HEK293 (cell line): ENCODE measurements around the gene MKLN1.
"Not testable (repeated sequence)": the region's sequence is repeated elsewhere in the genome, so short reads cannot be mapped to it uniquely, and the experiment has no call there.

Experiments used
- CTCF ChIA-PET: fragments of 350-600 bp; formaldehyde crosslinking; extraction: SDS; loops from one replicate; lab custom pipeline; 2021; ENCODE audit warnings: antibody characterized with exemption; lab: Yijun Ruan, JAX
- POLR2A ChIA-PET: fragments of 300-600 bp; formaldehyde crosslinking; extraction: SDS; loops from one replicate; lab custom pipeline; 2020; ENCODE audit warnings: antibody characterized with exemption, inconsistent platforms; lab: Yijun Ruan, JAX
- H3K27ac ChIP-seq: fragments of 200-500 bp; sonication (Bioruptor generic); 2 replicates; pipeline ENCODE4 v1.5.1; 2014; ENCODE audit warnings: low read depth, low read length, control low read depth, inconsistent platforms; ENCODE audit errors: extremely low read depth
- H3K36me3 ChIP-seq, 2 experiments: fragments of 200-500 bp in 1 of 2; sonication (Bioruptor generic) in 1 of 2; 1 replicate in 1 of 2; 2 replicates in 1 of 2; pipeline ENCODE4 v1.5.1; 2014 to 2017; ENCODE audit warnings: inconsistent platforms in 2 of 2, low read length in 2 of 2; ENCODE audit not compliant: control insufficient read depth in 2 of 2, insufficient read depth in 1 of 2
- H3K4me1 ChIP-seq: fragments of 200-500 bp; sonication (Bioruptor generic); 2 replicates; pipeline ENCODE4 v1.5.1; 2014; ENCODE audit warnings: mild to moderate bottlenecking, low read length, inconsistent platforms; ENCODE audit not compliant: control insufficient read depth, insufficient read depth
- H3K4me3 ChIP-seq: 2 replicates; pipeline ENCODE4 v1.5.1; 2011; ENCODE audit warnings: low read depth, mild to moderate bottlenecking, control low read depth, low read length, moderate library complexity
- H3K9me3 ChIP-seq: fragments of 200-500 bp; sonication (Bioruptor generic); 2 replicates; pipeline ENCODE4 v1.5.1; 2014; ENCODE audit warnings: low read depth, low read length, inconsistent platforms; ENCODE audit not compliant: control insufficient read depth, insufficient read depth
- GLI2 ChIP-seq: fragments of 450-650 bp; formaldehyde crosslinking; IDR thresholded peaks from 2 replicates; pipeline ENCODE4; 2017; ENCODE audit warnings: missing biosample characterization, missing genetic modification characterization, low read depth, borderline replicate concordance
- GLIS1 ChIP-seq: fragments of 450-650 bp; formaldehyde crosslinking; IDR thresholded peaks from 2 replicates; pipeline ENCODE4 v1.5.1; 2016; ENCODE audit warnings: missing biosample characterization, missing genetic modification characterization
- MZF1 ChIP-seq: fragments of 450-650 bp; formaldehyde crosslinking; IDR thresholded peaks from 2 replicates; pipeline ENCODE4 v1.5.1; 2017; ENCODE audit warnings: missing biosample characterization, missing genetic modification characterization, borderline replicate concordance
- ZBTB48 ChIP-seq: fragments of 450-650 bp; formaldehyde crosslinking; IDR thresholded peaks from 2 replicates; pipeline ENCODE4 v1.5.1; 2016; ENCODE audit warnings: missing biosample characterization, missing genetic modification characterization
- ZBTB8A ChIP-seq: fragments of 450-650 bp; formaldehyde crosslinking; IDR thresholded peaks from 2 replicates; pipeline ENCODE4 v1.5.1; 2016; ENCODE audit warnings: missing biosample characterization, missing genetic modification characterization
- ZIC2 ChIP-seq: fragments of 450-650 bp; formaldehyde crosslinking; IDR thresholded peaks from 2 replicates; pipeline ENCODE4 v1.5.1; 2016; ENCODE audit warnings: missing biosample characterization, missing genetic modification characterization
- ZNF214 ChIP-seq: fragments of 450-650 bp; formaldehyde crosslinking; IDR thresholded peaks from 2 replicates; pipeline ENCODE4 v1.5.1; 2017; ENCODE audit warnings: missing biosample characterization, mild to moderate bottlenecking, missing genetic modification characterization, borderline replicate concordance
- ZNF239 ChIP-seq: fragments of 450-650 bp; formaldehyde crosslinking; IDR thresholded peaks from 2 replicates; pipeline ENCODE4 v1.5.1; 2016; ENCODE audit warnings: missing biosample characterization, missing genetic modification characterization
- ZNF473 ChIP-seq: fragments of 450-650 bp; formaldehyde crosslinking; IDR thresholded peaks from 2 replicates; pipeline ENCODE4 v1.5.1; 2017; ENCODE audit warnings: missing biosample characterization, missing genetic modification characterization
- ZNF610 ChIP-seq: fragments of 450-650 bp; formaldehyde crosslinking; IDR thresholded peaks from 2 replicates; pipeline ENCODE4 v1.5.1; 2016; ENCODE audit warnings: missing biosample characterization, missing genetic modification characterization, borderline replicate concordance
- ZNF623 ChIP-seq: fragments of 450-650 bp; formaldehyde crosslinking; IDR thresholded peaks from 2 replicates; pipeline ENCODE4 v1.5.1; 2016; ENCODE audit warnings: missing biosample characterization, missing genetic modification characterization
- TF ChIP-seq, protein P1 (sequence below): fragments of 450-650 bp; formaldehyde crosslinking; IDR thresholded peaks from 2 replicates; pipeline ENCODE4 v1.5.1; 2016; ENCODE audit warnings: missing biosample characterization, missing genetic modification characterization
- TF ChIP-seq, protein P2 (sequence below): fragments of 450-650 bp; formaldehyde crosslinking; IDR thresholded peaks from 2 replicates; pipeline ENCODE4 v1.5.1; 2016; ENCODE audit warnings: missing biosample characterization, missing genetic modification characterization
- TF ChIP-seq, protein P3 (sequence below): fragments of 450-650 bp; formaldehyde crosslinking; IDR thresholded peaks from 2 replicates; pipeline ENCODE4 v1.5.1; 2016; ENCODE audit warnings: missing biosample characterization, missing genetic modification characterization
- TF ChIP-seq, protein P4 (sequence below): fragments of 450-650 bp; formaldehyde crosslinking; IDR thresholded peaks from 2 replicates; pipeline ENCODE4 v1.5.1; 2017; ENCODE audit warnings: missing biosample characterization, missing genetic modification characterization
- TF ChIP-seq, protein P5 (sequence below): fragments of 450-650 bp; formaldehyde crosslinking; IDR thresholded peaks from 2 replicates; pipeline ENCODE4 v1.5.1; 2016; ENCODE audit warnings: missing biosample characterization, missing genetic modification characterization
- TF ChIP-seq, protein P6 (sequence below): fragments of 450-650 bp; formaldehyde crosslinking; IDR thresholded peaks from 2 replicates; pipeline ENCODE4 v1.5.1; 2016; ENCODE audit warnings: missing biosample characterization, missing genetic modification characterization, borderline replicate concordance

Gene MKLN1

DNA sequence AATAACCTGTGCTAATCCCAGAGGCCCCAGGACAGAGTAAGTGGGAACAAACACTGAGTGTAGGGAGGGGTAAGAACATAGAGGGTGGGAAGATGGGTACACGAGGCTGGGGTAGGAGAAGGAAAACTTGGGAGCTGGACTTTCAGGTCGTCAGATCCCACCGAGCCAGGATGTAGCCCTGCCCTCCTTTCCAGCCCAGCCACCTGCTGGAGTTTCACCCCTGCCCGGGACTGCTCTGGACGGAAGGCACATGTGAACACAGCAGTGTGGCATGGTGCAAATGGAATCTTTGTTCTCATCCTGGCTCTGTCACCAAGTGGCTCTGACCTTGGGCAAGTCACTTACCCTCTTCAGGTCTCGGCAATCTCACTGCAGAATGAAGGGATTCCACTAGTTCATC, 176.0 kb downstream of the MKLN1 start:
- POLR2A ChIA-PET, result no interaction called here
- H3K36me3 ChIP-seq, result no peaks in the 10 kb centered on the region
- no peaks in the 10 kb centered on the region for H3K4me1 ChIP-seq
- H3K9me3 ChIP-seq, result no peaks in the 10 kb centered on the region
- TF ChIP-seq, protein P1, sequence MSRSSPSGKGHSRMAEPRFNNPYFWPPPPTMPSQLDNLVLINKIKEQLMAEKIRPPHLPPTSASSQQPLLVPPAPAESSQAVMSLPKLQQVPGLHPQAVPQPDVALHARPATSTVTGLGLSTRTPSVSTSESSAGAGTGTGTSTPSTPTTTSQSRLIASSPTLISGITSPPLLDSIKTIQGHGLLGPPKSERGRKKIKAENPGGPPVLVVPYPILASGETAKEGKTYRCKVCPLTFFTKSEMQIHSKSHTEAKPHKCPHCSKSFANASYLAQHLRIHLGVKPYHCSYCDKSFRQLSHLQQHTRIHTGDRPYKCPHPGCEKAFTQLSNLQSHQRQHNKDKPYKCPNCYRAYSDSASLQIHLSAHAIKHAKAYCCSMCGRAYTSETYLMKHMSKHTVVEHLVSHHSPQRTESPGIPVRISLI (tag by site-specific recombination), result no peak
- TF ChIP-seq ZBTB8A (tag by site-specific recombination) (no peak), ZNF473 (no peak)
- TF ChIP-seq, protein P2, sequence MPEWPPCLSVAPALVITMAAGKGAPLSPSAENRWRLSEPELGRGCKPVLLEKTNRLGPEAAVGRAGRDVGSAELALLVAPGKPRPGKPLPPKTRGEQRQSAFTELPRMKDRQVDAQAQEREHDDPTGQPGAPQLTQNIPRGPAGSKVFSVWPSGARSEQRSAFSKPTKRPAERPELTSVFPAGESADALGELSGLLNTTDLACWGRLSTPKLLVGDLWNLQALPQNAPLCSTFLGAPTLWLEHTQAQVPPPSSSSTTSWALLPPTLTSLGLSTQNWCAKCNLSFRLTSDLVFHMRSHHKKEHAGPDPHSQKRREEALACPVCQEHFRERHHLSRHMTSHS (tag by site-specific recombination), result no peak
- TF ChIP-seq, protein P3, sequence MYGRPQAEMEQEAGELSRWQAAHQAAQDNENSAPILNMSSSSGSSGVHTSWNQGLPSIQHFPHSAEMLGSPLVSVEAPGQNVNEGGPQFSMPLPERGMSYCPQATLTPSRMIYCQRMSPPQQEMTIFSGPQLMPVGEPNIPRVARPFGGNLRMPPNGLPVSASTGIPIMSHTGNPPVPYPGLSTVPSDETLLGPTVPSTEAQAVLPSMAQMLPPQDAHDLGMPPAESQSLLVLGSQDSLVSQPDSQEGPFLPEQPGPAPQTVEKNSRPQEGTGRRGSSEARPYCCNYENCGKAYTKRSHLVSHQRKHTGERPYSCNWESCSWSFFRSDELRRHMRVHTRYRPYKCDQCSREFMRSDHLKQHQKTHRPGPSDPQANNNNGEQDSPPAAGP, result no peak
- TF ChIP-seq, protein P4, sequence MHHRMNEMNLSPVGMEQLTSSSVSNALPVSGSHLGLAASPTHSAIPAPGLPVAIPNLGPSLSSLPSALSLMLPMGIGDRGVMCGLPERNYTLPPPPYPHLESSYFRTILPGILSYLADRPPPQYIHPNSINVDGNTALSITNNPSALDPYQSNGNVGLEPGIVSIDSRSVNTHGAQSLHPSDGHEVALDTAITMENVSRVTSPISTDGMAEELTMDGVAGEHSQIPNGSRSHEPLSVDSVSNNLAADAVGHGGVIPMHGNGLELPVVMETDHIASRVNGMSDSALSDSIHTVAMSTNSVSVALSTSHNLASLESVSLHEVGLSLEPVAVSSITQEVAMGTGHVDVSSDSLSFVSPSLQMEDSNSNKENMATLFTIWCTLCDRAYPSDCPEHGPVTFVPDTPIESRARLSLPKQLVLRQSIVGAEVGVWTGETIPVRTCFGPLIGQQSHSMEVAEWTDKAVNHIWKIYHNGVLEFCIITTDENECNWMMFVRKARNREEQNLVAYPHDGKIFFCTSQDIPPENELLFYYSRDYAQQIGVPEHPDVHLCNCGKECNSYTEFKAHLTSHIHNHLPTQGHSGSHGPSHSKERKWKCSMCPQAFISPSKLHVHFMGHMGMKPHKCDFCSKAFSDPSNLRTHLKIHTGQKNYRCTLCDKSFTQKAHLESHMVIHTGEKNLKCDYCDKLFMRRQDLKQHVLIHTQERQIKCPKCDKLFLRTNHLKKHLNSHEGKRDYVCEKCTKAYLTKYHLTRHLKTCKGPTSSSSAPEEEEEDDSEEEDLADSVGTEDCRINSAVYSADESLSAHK (tag by site-specific recombination), result no peak
- TF ChIP-seq, all 188 proteins: peak for 0
- Histone ChIP-seq H3K4me3 (no peak overlapping the region), H3K27ac (no peak overlapping the region)
- CTCF ChIA-PET, result interaction anchor here (0.7 to 3.0 kb wide), 5 partner anchors 10 to 152 kb away, joined by 3 to 12 read pairs (median 3); no protein-coding TSS in a partner anchor

DNA sequence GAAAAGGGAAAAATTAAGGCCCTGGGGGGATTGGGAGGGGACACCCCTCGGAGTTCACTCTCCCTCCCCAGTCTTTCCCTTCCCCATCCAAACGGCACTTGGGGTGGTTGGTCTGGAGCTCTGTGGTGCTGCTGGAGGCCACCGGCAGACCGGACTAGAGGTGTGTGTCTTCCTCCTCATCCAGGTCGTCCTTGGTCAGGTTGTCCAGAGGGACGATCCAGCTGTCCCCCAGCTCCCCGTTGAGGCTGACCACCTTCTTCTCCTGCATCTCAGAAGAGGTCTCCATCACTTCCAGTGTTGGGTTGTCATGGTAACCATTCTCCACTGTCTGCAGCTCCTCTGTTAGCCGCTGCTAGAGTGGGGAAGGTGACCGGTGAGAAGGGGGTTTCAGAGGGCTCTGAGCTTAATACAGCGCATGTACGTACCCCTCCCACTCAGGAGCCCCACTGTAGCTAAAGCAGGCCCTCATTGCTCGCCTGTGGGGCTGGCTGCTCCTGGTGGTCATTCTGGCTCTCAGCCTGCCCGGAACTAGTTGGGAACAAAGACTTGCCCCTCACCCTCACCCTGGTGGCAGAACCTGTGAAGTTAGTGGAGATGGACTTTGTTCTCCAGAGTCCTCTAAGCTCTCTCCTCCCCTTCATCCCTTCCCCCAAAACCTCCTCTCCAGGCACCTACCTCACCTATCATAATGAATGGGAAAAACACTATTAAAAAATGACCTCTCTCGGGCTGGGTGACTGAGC, 176.7 kb downstream of the MKLN1 start:
- POLR2A ChIA-PET, result interaction anchor here (0.5 kb wide), 1 partner anchor 72 kb away, joined by 3 read pairs; no protein-coding TSS in a partner anchor
- Histone ChIP-seq H3K4me3 (no peak overlapping the region), H3K27ac (no peak overlapping the region), H3K36me3 (no peaks in the 10 kb centered on the region), H3K9me3 (no peaks in the 10 kb centered on the region), H3K4me1 (no peaks in the 10 kb centered on the region)
- CTCF ChIA-PET, result interaction anchor here (0.7 to 3.0 kb wide), 5 partner anchors 9 to 151 kb away, joined by 3 to 12 read pairs (median 3); no protein-coding TSS in a partner anchor
- TF ChIP-seq GLIS1 (tag by site-specific recombination) (no peak), ZNF610 (tag by site-specific recombination) (no peak), ZNF214 (tag by site-specific recombination) (no peak), ZIC2 (no peak), GLI2 (tag by site-specific recombination) (no peak), MZF1 (no peak), ZNF623 (tag by site-specific recombination) (no peak), ZNF239 (tag by site-specific recombination) (no peak), ZBTB48 (no peak)
- TF ChIP-seq, protein P5, sequence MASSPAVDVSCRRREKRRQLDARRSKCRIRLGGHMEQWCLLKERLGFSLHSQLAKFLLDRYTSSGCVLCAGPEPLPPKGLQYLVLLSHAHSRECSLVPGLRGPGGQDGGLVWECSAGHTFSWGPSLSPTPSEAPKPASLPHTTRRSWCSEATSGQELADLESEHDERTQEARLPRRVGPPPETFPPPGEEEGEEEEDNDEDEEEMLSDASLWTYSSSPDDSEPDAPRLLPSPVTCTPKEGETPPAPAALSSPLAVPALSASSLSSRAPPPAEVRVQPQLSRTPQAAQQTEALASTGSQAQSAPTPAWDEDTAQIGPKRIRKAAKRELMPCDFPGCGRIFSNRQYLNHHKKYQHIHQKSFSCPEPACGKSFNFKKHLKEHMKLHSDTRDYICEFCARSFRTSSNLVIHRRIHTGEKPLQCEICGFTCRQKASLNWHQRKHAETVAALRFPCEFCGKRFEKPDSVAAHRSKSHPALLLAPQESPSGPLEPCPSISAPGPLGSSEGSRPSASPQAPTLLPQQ (tag by site-specific recombination), result no peak
- TF ChIP-seq, protein P6, sequence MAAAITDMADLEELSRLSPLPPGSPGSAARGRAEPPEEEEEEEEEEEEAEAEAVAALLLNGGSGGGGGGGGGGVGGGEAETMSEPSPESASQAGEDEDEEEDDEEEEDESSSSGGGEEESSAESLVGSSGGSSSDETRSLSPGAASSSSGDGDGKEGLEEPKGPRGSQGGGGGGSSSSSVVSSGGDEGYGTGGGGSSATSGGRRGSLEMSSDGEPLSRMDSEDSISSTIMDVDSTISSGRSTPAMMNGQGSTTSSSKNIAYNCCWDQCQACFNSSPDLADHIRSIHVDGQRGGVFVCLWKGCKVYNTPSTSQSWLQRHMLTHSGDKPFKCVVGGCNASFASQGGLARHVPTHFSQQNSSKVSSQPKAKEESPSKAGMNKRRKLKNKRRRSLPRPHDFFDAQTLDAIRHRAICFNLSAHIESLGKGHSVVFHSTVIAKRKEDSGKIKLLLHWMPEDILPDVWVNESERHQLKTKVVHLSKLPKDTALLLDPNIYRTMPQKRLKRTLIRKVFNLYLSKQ (tag by site-specific recombination), result no peak

DNA sequence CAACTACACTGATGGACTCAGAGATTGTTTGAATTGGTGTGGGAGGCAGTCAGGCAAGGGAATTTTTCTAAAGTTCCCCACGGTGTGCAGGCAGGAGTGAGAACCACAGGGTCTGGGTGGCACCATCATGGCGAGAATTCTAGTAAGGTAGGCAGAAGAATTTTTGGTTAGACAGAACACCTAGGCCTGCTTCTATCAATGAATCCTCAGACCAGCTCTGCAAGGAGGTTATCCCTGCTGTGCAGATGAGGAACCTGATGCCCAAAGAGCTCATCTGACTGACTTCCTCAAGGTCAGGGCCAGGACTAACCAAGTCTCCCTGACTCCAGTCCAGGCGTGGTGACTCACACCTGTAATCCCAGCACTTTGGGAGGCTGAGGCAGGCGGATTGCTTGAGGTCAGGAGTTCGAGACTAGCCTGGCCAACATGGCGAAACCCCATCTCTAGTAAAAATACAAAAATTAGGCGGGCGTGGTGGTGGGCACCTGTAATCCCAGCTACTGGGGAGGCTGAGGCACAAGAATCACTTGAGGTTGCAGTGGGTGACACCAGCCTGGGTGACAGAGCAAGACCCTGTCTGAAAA, 177.5 kb downstream of the MKLN1 start:
- H3K4me1 ChIP-seq, H3K9me3 ChIP-seq, H3K4me3 ChIP-seq, H3K36me3 ChIP-seq, H3K27ac ChIP-seq: not testable (repeated sequence)
- ChIA-PET CTCF (interaction anchor here (0.6 to 3.0 kb wide), 3 partner anchors 89 to 179 kb away, joined by 3 to 12 read pairs (median 3); no protein-coding TSS in a partner anchor), POLR2A (interaction anchor here (0.5 kb wide), 1 partner anchor 71 kb away, joined by 3 read pairs; no protein-coding TSS in a partner anchor)
